Subcutaneous adipose tissue (tissue), 4 donors: ENCODE measurements around the gene STAG1. TPM values are rescaled to one million over a fixed set of nuclear protein-coding genes. Genes with fewer than 3 reads are reported as not detected.

Experiments used
- total RNA-seq, 4 donors: library from RNA; depleted of rRNA; stranded (reverse); fragments of >200 nt; gene quantifications; one replicate each; pipeline ENCODE4 v1.1.0, GENCODE V29; 2016
- TF ChIP-seq, protein P1 (sequence below): fragments of 450-650 bp; IDR thresholded peaks from one replicate; pipeline ENCODE4 v1.5.1; 2016; ENCODE audit warnings: low read depth, mild to moderate bottlenecking, control low read depth, antibody characterized with exemption, moderate library complexity

The STAG1 gene
- total RNA-seq, 4 donors from 2014 or later = 40.9 to 69.0 (median 54.0) TPM

DNA sequence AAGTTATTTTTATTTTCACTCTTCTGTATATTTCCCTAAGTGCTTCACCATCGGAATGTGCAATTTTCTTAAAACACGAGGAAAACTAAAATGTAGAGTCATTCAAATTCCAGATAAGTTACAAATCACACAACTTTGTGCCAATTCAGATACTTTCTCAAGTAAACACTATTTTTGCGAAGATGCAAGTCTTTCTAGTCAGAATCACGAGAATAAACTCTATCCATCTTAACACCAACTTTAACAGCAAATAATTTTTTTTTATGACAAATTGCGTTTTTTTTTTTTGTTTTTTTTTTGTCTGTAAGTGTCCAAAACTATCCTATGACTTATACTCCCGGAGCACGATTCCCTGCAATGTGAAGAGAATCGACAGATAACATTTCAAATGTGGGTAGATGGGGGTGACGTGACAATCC, 1.3 kb downstream of the STAG1 start:
- TF ChIP-seq, protein P1, sequence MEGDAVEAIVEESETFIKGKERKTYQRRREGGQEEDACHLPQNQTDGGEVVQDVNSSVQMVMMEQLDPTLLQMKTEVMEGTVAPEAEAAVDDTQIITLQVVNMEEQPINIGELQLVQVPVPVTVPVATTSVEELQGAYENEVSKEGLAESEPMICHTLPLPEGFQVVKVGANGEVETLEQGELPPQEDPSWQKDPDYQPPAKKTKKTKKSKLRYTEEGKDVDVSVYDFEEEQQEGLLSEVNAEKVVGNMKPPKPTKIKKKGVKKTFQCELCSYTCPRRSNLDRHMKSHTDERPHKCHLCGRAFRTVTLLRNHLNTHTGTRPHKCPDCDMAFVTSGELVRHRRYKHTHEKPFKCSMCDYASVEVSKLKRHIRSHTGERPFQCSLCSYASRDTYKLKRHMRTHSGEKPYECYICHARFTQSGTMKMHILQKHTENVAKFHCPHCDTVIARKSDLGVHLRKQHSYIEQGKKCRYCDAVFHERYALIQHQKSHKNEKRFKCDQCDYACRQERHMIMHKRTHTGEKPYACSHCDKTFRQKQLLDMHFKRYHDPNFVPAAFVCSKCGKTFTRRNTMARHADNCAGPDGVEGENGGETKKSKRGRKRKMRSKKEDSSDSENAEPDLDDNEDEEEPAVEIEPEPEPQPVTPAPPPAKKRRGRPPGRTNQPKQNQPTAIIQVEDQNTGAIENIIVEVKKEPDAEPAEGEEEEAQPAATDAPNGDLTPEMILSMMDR = no peak

DNA sequence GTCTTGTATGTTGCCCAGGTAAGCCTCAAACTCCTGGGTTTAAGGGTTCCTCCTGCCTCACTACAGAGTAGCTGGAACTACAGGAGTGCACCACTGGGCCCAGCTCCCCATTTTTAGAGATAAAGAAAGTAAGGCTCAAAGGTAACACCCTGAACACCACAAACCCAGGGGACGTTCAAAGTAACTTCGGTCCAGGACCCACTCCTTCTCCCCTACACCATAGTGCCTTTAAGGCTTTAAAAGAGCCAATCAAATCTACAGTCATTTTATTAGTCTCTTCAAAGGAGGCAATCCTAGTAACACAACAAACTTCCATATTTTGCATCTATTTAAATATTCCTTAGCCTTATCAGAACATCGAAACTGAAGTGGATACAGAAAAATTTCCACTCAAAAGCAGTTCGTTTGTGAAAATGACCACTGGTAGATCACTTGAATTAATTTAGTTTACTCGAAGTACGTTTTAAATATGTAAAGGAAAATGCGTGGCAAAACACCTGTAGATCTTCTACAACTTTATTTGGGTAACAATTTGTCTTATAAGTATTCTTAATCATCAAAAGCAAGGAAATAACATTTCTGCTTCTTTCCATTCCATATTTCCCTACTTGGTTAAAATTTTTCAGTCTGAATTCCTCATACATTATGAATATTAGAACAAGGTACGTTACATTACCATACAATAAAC, 1.8 kb downstream of the STAG1 start:
- TF ChIP-seq, protein P1 = no peak

DNA sequence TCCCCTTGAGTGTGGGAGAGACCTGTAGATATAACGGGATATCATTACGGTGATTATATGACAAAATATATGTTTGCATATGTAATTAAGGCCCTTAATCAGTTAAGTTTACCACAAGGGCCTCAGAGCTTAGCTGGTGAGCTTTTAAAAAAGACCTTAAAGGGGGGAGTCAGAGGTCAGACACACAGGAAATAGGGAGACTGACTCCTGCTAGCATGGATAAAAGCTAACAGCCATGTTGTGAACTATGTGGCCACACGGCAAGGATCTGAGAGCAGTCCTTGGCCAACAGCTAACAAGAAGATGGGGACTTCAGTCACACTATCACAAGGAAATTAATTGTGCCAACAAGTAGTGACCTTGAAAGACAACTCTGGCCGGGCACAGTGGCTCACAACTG, 3.1 kb downstream of the STAG1 start:
- TF ChIP-seq, protein P1 = no peak

DNA sequence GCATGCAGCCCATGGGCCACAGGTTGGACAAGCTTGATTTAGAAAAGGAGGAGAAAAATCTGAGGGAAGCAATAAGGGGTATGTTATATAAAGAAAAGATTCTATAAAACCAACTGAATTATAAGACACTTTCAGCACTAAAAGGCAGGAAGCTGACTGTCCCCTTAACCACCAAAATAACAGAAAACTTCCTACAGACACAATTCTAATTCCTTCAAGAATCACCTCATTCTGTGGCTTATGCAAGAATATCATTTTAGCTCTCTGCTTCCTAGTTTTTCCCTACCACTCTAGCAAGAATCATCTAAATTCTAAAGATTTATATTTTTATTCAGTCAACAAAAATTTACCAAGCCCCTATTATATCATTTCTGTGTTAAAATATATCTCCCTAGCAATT, 6.3 kb downstream of the STAG1 start:
- TF ChIP-seq, protein P1 = no peak

DNA sequence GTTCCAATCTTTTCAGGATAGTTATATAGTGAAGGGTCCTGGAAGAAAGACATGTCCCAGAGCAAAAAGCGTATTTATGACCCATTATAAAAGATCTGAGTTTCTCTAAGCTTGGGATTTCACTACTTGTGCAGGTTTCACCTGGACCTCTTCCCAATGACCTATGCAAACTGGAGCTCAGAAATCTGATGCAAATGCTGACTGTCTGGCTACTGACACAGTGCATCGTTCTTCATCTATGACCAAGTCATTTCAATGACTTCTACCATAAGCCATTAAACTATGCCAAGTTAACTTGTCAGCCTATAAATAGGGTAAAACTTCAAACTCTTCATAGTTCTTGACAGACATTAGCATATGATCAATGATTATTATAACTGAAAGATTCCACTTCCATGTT, 11.1 kb downstream of the STAG1 start:
- TF ChIP-seq, protein P1 = no peak

DNA sequence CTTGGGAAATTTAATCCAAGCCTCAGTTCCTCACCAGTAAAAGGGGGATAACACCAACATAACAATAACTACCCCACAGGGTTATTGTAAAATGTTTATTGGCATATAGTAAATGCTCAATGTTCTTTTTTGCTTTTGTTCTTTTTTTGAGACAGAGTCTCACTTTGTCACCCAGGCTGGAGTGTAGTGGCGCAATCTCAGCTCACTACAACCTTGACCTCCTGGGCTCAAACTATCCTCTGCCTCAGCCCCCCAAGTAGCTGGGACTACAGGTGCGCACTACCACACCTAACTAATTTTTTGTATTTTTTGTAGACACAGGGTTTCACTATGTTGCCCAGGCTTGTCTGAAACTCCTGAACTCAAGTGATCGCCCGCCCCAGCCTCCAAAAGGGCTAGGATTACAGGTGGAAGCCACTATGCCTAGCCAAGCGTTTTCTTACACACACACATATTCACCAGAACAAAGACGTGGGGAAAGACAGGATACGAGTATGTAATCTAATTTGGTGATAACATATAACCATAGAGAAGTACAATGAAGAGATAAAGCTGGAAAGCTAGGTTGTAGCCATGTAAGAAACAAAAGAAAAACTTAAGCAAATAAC, 11.7 kb downstream of the STAG1 start:
- TF ChIP-seq, protein P1 = no peak

DNA sequence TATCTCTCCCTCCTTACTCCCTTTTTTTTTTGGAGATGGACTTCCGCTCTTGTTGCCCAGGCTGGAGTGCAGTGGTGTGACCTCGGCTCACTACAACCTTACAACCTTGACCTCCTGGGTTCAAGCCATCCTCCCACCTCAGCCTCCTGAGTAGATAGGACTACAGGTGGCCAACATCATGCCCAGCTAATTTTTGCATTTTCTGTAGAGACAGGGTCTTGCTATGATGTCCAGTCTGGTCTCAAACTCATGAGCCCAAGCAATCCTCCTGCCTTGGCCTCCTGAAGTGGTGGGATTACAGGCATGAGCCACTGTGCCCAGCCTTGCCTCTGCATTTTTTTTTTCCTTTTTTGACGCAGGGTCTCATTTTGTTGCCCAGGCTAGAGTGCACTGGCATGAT, 17.1 kb downstream of the STAG1 start:
- TF ChIP-seq, protein P1 = no peak
